Common myeloid progenitor, CD34-positive (primary cell): ENCODE measurements around the gene ANKRD52.

Source experiments
- CTCF ChIA-PET: fragments of 350-600 bp; sonication (Branson Sonifier 250); formaldehyde crosslinking; loops from one replicate; lab custom pipeline; 2021; ENCODE audit warnings: antibody characterized with exemption; lab: Charles Lee
- POLR2A ChIA-PET: fragments of 350-600 bp; sonication (Branson Sonifier 250); formaldehyde crosslinking; loops from one replicate; lab custom pipeline; 2021; ENCODE audit warnings: antibody characterized with exemption; lab: Charles Lee
- DNase-seq, 3 donors: peaks; one replicate each; pipeline versions ENCODE4 v3.0.0 to v3.0.0-alpha.2; 2013
- H3K27ac ChIP-seq, 2 experiments: 1 replicate in 1 of 2; 2 replicates in 1 of 2; pipeline ENCODE4 v1.7.0; 2013; ENCODE audit warnings: inconsistent platforms in 2 of 2, low read length in 2 of 2, mild to moderate bottlenecking in 2 of 2, low read depth in 1 of 2, moderate library complexity in 1 of 2; ENCODE audit not compliant: severe bottlenecking in 2 of 2, insufficient read depth in 1 of 2, poor library complexity in 1 of 2
- H3K27me3 ChIP-seq, 5 experiments: replicated peaks in 2 of 5; 1 replicate in 3 of 5; 2 replicates in 2 of 5; pipeline versions ENCODE4 v1.6.1 to v1.7.0; 2013; ENCODE audit warnings: low read length in 4 of 5, mild to moderate bottlenecking in 2 of 5, moderate library complexity in 2 of 5, inconsistent platforms in 1 of 5; ENCODE audit not compliant: insufficient read depth in 5 of 5, control insufficient read depth in 4 of 5
- H3K36me3 ChIP-seq, 4 experiments: 1 replicate in 2 of 4; 2 replicates in 2 of 4; pipeline versions ENCODE4 v1.6.1 to v1.7.0; 2013; ENCODE audit warnings: low read length in 3 of 4, control low read depth in 1 of 4, mild to moderate bottlenecking in 1 of 4; ENCODE audit not compliant: control insufficient read depth in 4 of 4, insufficient read depth in 4 of 4
- H3K4me1 ChIP-seq, 4 experiments: 1 replicate in 3 of 4; 2 replicates in 1 of 4; pipeline versions ENCODE4 v1.6.1 to v1.7.1; 2013; ENCODE audit warnings: low read length in 3 of 4, mild to moderate bottlenecking in 3 of 4, control low read depth in 1 of 4, inconsistent platforms in 1 of 4, moderate library complexity in 1 of 4; ENCODE audit not compliant: control insufficient read depth in 4 of 4, insufficient read depth in 4 of 4; ENCODE audit errors: control extremely low read depth in 1 of 4
- H3K4me3 ChIP-seq, 7 experiments: 1 replicate in 4 of 7; 2 replicates in 3 of 7; pipeline versions ENCODE4 v1.5.1 to v1.7.0; 2013; ENCODE audit warnings: mild to moderate bottlenecking in 7 of 7, low read length in 6 of 7, moderate library complexity in 6 of 7, inconsistent platforms in 2 of 7, low read depth in 2 of 7, control low read depth in 1 of 7; ENCODE audit not compliant: insufficient read depth in 4 of 7, control insufficient read depth in 1 of 7; ENCODE audit errors: extremely low read depth in 1 of 7
- H3K9me3 ChIP-seq, 5 experiments: 1 replicate in 4 of 5; 2 replicates in 1 of 5; pipeline versions ENCODE4 v1.6.1 to v1.7.1; 2013; ENCODE audit warnings: low read length in 4 of 5, mild to moderate bottlenecking in 2 of 5, inconsistent platforms in 1 of 5, low read depth in 1 of 5, moderate library complexity in 1 of 5; ENCODE audit not compliant: control insufficient read depth in 4 of 5, insufficient read depth in 2 of 5; ENCODE audit errors: control extremely low read depth in 1 of 5
- WGBS: methylation state at CpG from one replicate; pipeline ENCODE4 v1.1.5; 2013; ENCODE audit not compliant: insufficient coverage; 5-methylcytosine and 5-hydroxymethylcytosine counted together

The ANKRD52 gene

GRCh38 chr12:56248711-56249110 is 9.5 kb downstream of the ANKRD52 start:
- H3K27ac ChIP-seq = no peak overlapping the region

DNA sequence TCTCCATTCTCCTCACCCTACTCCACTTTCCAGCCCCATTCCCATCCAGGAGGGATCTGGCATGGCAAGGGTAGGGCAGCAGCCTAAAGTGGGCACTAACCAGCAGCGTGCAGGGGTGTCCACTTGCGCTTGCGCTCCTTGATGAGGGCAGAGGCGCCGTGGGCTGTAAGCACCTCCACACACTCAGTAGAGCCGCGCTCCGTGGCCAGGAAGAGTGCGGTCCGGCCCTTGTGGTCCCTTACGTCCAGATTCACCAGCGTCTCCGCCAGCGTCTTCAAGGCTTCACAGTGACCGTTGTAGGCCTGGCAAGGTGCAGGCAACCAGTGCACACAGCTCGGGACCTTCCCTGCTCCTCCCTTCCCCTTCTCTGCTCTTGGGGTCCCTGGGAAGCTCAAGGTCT is 10.3 kb downstream of the ANKRD52 start:
- peaks cover 12 to 83% (median 60%) of the 10 kb centered on the region in 4 experiments for H3K36me3 ChIP-seq
- H3K4me3 ChIP-seq = no peak overlapping the region
- H3K27me3 ChIP-seq = no peaks in the 10 kb centered on the region
- H3K9me3 ChIP-seq = no peaks in the 10 kb centered on the region
- no peak overlapping the region for H3K27ac ChIP-seq
- CTCF ChIA-PET = interaction anchor here (0.6 to 2.8 kb wide), 8 partner anchors 8 to 56 kb away, joined by 3 to 14 read pairs (median 4); partner anchors contain the start of genes ANKRD52 and RNF41
- H3K4me1 ChIP-seq = no peaks in the 10 kb centered on the region
- no peak for DNase-seq
- POLR2A ChIA-PET = interaction anchor here (1.1 kb wide), 1 partner anchor 12 kb away, joined by 3 read pairs; no protein-coding TSS in a partner anchor
- over 99% methylated on average over 16 of the region's 16 CpGs for WGBS

More at GRCh38 chr12:56248711-56249110, 9.5 kb downstream of the ANKRD52 start:
- 98% methylated on average over 8 of the region's 8 CpGs for WGBS
- H3K4me1 ChIP-seq = no peaks in the 10 kb centered on the region
- H3K9me3 ChIP-seq = no peaks in the 10 kb centered on the region
- H3K4me3 ChIP-seq = no peak overlapping the region
- ChIA-PET CTCF (interaction anchor here (0.8 to 2.3 kb wide), 5 partner anchors 10 to 45 kb away, joined by 3 to 8 read pairs (median 3); partner anchors contain the start of gene ANKRD52), POLR2A (interaction anchor here (1.1 kb wide), 1 partner anchor 12 kb away, joined by 3 read pairs; no protein-coding TSS in a partner anchor)
- H3K36me3 ChIP-seq = peaks cover 13 to 83% (median 59%) of the 10 kb centered on the region in 4 experiments
- DNase-seq = no peak
- no peaks in the 10 kb centered on the region for H3K27me3 ChIP-seq

DNA sequence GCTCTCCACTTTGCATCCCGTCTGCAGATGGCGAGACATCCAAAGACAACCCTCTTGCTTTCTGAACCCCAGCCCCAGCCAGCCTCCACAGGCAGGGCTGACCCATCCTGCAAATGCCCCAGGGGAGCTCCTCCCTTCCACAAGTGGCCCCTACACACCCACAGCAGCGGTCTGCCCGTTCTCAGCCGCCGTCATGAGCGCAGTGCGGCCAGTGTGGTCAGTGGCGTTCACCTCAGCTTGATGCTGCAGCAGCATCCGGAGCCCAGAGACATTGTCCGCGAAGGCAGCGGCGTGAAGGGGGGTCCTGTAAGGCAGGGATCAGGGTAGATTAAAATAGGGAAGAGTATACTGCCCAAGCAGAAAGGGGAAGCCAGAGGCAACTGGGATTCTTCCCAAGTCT is 13.7 kb downstream of the ANKRD52 start:
- H3K27me3 ChIP-seq = no peaks in the 10 kb centered on the region
- DNase-seq = no peak
- H3K36me3 ChIP-seq = peaks cover 10 to 89% (median 64%) of the 10 kb centered on the region in 4 experiments
- no peaks in the 10 kb centered on the region for H3K9me3 ChIP-seq
- H3K4me3 ChIP-seq = no peak overlapping the region
- POLR2A ChIA-PET = no interaction called here
- peak overlapping the region in 1 of 2 experiments; percentile 5 for H3K27ac ChIP-seq
- WGBS = 100% methylated on average over 13 of the region's 14 CpGs
- H3K4me1 ChIP-seq = peaks cover 0 to 4% (median 0%) of the 10 kb centered on the region in 4 experiments
- CTCF ChIA-PET = interaction anchor here (1.2 kb wide), 1 partner anchor 11 kb away, joined by 4 read pairs; no protein-coding TSS in a partner anchor

GRCh38 chr12:56243731-56244181 is 14.4 kb downstream of the ANKRD52 start:
- H3K36me3 ChIP-seq = peaks cover 10 to 89% (median 61%) of the 10 kb centered on the region in 4 experiments
- CTCF ChIA-PET = interaction anchor here (1.2 kb wide), 1 partner anchor 12 kb away, joined by 4 read pairs; no protein-coding TSS in a partner anchor

DNA sequence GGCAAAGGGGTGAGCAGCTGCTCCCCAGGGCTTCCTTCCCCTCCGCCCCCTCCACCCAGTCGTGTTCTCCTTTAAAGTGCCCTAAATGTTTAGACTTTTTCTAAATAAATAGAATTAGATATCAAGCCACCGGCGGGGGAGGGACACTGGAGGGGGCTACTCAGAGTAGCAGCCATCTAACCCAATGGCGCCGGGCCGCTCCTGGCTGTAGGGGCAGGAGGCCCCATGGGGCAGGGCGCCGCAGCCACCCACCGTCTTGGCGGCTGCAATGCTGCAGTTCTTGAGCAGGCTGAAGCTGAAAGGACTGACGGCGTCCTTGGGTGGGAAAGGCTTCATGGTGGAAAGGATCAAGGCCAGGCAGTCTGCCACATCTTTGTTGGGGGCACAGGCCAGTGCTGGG is 15.2 kb downstream of the ANKRD52 start:
- Histone ChIP-seq H3K27me3 (no peaks in the 10 kb centered on the region), H3K9me3 (no peaks in the 10 kb centered on the region), H3K4me3 (no peak overlapping the region), H3K4me1 (peaks cover 0 to 4% (median 0%) of the 10 kb centered on the region in 4 experiments), H3K36me3 (peaks cover 10 to 84% (median 57%) of the 10 kb centered on the region in 4 experiments), H3K27ac (no peak overlapping the region)
- no peak for DNase-seq
- CTCF ChIA-PET = interaction anchor here (1.4 kb wide), 1 partner anchor 15 kb away, joined by 5 read pairs; the partner anchor contains the start of gene ANKRD52
- WGBS = 100% methylated on average over 7 of the region's 13 CpGs
- POLR2A ChIA-PET = no interaction called here

More at GRCh38 chr12:56243731-56244181, 14.4 kb downstream of the ANKRD52 start:
- H3K4me3 ChIP-seq = no peak overlapping the region
- POLR2A ChIA-PET = no interaction called here
- no peaks in the 10 kb centered on the region for H3K27me3 ChIP-seq
- peaks cover 0 to 4% (median 0%) of the 10 kb centered on the region in 4 experiments for H3K4me1 ChIP-seq
- H3K9me3 ChIP-seq = no peaks in the 10 kb centered on the region
- peak in 2 of 3 donors; percentile 53 to 63 for DNase-seq
- no CpG with 5 or more reads among the region's 3 CpGs for WGBS
- H3K27ac ChIP-seq = peak overlapping the region in 1 of 2 experiments; percentile 52

- no peak overlapping the region for H3K4me3 ChIP-seq
- H3K9me3 ChIP-seq = no peaks in the 10 kb centered on the region
- no peaks in the 10 kb centered on the region for H3K27me3 ChIP-seq
- H3K36me3 ChIP-seq = peaks cover 8 to 81% (median 59%) of the 10 kb centered on the region in 4 experiments
- 91% methylated on average over 4 of the region's 9 CpGs for WGBS
- ChIA-PET POLR2A (no interaction called here), CTCF (interaction anchor here (1.4 kb wide), 1 partner anchor 16 kb away, joined by 5 read pairs; the partner anchor contains the start of gene ANKRD52)
- no peak for DNase-seq
- H3K27ac ChIP-seq = peak overlapping the region in 1 of 2 experiments; percentile 32
- H3K4me1 ChIP-seq = peaks cover 0 to 4% (median 0%) of the 10 kb centered on the region in 4 experiments
These were observed 16.5 kb downstream of the ANKRD52 start for GRCh38 chr12:56241424-56242303.
